HG02798 (cell line): ENCODE measurements around the gene MYOZ3.

Experiments used
- ATAC-seq: cut with Tn5 transposase; IDR thresholded peaks from one replicate; pipeline ENCODE4 v1.9.1; 2021; ENCODE audit warnings: mild to moderate bottlenecking; ENCODE audit not compliant: unreplicated experiment, poor library complexity

The MYOZ3 gene

GRCh38 chr5:150655221-150655620 lies 5.8 kb upstream of the MYOZ3 start:
- no peak for ATAC-seq

GRCh38 chr5:150656191-150657132 lies 4.6 kb upstream of the MYOZ3 start:
- peak; percentile 78 for ATAC-seq

GRCh38 chr5:150658121-150658520 lies 2.9 kb upstream of the MYOZ3 start:
- ATAC-seq: no peak

- no peak for ATAC-seq
Observed at GRCh38 chr5:150658699-150659265, 2.3 kb upstream of the MYOZ3 start.

GRCh38 chr5:150659360-150660107 lies 1.5 kb upstream of the MYOZ3 start:
- no peak for ATAC-seq

GRCh38 chr5:150660108-150660831 lies 781 bp upstream of the MYOZ3 start:
- no peak for ATAC-seq

GRCh38 chr5:150661821-150662596 lies 958 bp downstream of the MYOZ3 start:
- ATAC-seq: no peak

GRCh38 chr5:150662731-150663516 lies 1.9 kb downstream of the MYOZ3 start:
- no peak for ATAC-seq

GRCh38 chr5:150663936-150664335 lies 2.9 kb downstream of the MYOZ3 start:
- no peak for ATAC-seq

- ATAC-seq: no peak
Observed at GRCh38 chr5:150665044-150665443, 4.0 kb downstream of the MYOZ3 start.

- ATAC-seq: no peak
Observed at GRCh38 chr5:150670275-150670947, 9.4 kb downstream of the MYOZ3 start.

GRCh38 chr5:150670948-150671310 lies 9.9 kb downstream of the MYOZ3 start:
- no peak for ATAC-seq

GRCh38 chr5:150671509-150672236 lies 10.6 kb downstream of the MYOZ3 start:
- ATAC-seq: peak; percentile 16

GRCh38 chr5:150672237-150672883 lies 11.3 kb downstream of the MYOZ3 start:
- ATAC-seq: peak; percentile 40

- ATAC-seq: no peak
Observed at GRCh38 chr5:150672884-150673275, 11.8 kb downstream of the MYOZ3 start.

- ATAC-seq: no peak
Observed at GRCh38 chr5:150674341-150674821, 13.3 kb downstream of the MYOZ3 start.

- no peak for ATAC-seq
Observed at GRCh38 chr5:150675069-150675468, 14.0 kb downstream of the MYOZ3 start.
